Adipocyte (in vitro differentiated cells): Measurements from ENCODE around the gene PKNOX2.

Experiments
- DNase-seq: peaks from one replicate; pipeline ENCODE4 v3.0.0-alpha.2; 2015; ENCODE audit warnings: low read depth
- H3K27me3 ChIP-seq: replicated peaks from 2 replicates; pipeline ENCODE4 v1.7.0; 2013; ENCODE audit warnings: mild to moderate bottlenecking, low read length, moderate library complexity; ENCODE audit not compliant: control insufficient read depth, insufficient read depth
- H3K36me3 ChIP-seq: 2 replicates; pipeline ENCODE4 v1.7.0; 2013; ENCODE audit warnings: low read length, mild to moderate bottlenecking, moderate library complexity; ENCODE audit not compliant: control insufficient read depth, insufficient read depth, severe bottlenecking
- H3K4me1 ChIP-seq: 2 replicates; pipeline ENCODE4 v1.7.0; 2013; ENCODE audit warnings: mild to moderate bottlenecking, low read length, moderate library complexity; ENCODE audit not compliant: control insufficient read depth, insufficient read depth
- H3K4me3 ChIP-seq: 2 replicates; pipeline ENCODE4 v1.7.0; 2013; ENCODE audit warnings: mild to moderate bottlenecking, low read length, moderate library complexity
- H3K9ac ChIP-seq: 2 replicates; pipeline ENCODE4 v1.7.0; 2013; ENCODE audit warnings: mild to moderate bottlenecking, low read length, moderate library complexity
- H3K9me3 ChIP-seq: 2 replicates; pipeline ENCODE4 v1.7.0; 2013; ENCODE audit warnings: mild to moderate bottlenecking, low read length, moderate library complexity; ENCODE audit not compliant: control insufficient read depth

The PKNOX2 gene

GRCh38 chr11:125226031-125226430 lies 61.5 kb downstream of the PKNOX2 start:
- Histone ChIP-seq H3K9me3 (no peaks in the 10 kb centered on the region), H3K36me3 (no peaks in the 10 kb centered on the region), H3K27me3 (no peaks in the 10 kb centered on the region), H3K9ac (no peak overlapping the region), H3K4me1 (no peaks in the 10 kb centered on the region), H3K4me3 (no peak overlapping the region)
- no peak for DNase-seq

- Histone ChIP-seq H3K9ac (no peak overlapping the region), H3K4me1 (no peaks in the 10 kb centered on the region), H3K27me3 (no peaks in the 10 kb centered on the region), H3K36me3 (no peaks in the 10 kb centered on the region), H3K9me3 (no peaks in the 10 kb centered on the region), H3K4me3 (no peak overlapping the region)
- DNase-seq: no peak
These were observed 62.2 kb downstream of the PKNOX2 start for GRCh38 chr11:125226706-125227105.

- Histone ChIP-seq H3K9me3 (no peaks in the 10 kb centered on the region), H3K36me3 (no peaks in the 10 kb centered on the region), H3K27me3 (no peaks in the 10 kb centered on the region), H3K9ac (no peak overlapping the region), H3K4me3 (no peak overlapping the region), H3K4me1 (no peaks in the 10 kb centered on the region)
- DNase-seq: no peak
These were observed 62.6 kb downstream of the PKNOX2 start for GRCh38 chr11:125227151-125227550.

- no peaks in the 10 kb centered on the region for H3K27me3 ChIP-seq
- no peak overlapping the region for H3K9ac ChIP-seq
- H3K36me3 ChIP-seq: no peaks in the 10 kb centered on the region
- H3K4me3 ChIP-seq: no peak overlapping the region
- DNase-seq: no peak
- H3K4me1 ChIP-seq: peaks cover 9% of the 10 kb centered on the region
- H3K9me3 ChIP-seq: no peaks in the 10 kb centered on the region
These were observed 63.9 kb downstream of the PKNOX2 start for GRCh38 chr11:125228445-125228844.

GRCh38 chr11:125228993-125229392 lies 64.4 kb downstream of the PKNOX2 start:
- Histone ChIP-seq H3K4me3 (no peak overlapping the region), H3K9me3 (no peaks in the 10 kb centered on the region), H3K4me1 (peaks cover 10% of the 10 kb centered on the region), H3K36me3 (no peaks in the 10 kb centered on the region), H3K27me3 (peaks cover 4% of the 10 kb centered on the region), H3K9ac (no peak overlapping the region)
- no peak for DNase-seq

- Histone ChIP-seq H3K4me1 (peaks cover 12% of the 10 kb centered on the region), H3K9ac (no peak overlapping the region), H3K36me3 (no peaks in the 10 kb centered on the region), H3K27me3 (peaks cover 5% of the 10 kb centered on the region), H3K9me3 (no peaks in the 10 kb centered on the region), H3K4me3 (no peak overlapping the region)
- no peak for DNase-seq
These were observed 65.4 kb downstream of the PKNOX2 start for GRCh38 chr11:125229916-125230315.

GRCh38 chr11:125233116-125233515 lies 68.6 kb downstream of the PKNOX2 start:
- H3K9me3 ChIP-seq: no peaks in the 10 kb centered on the region
- H3K9ac ChIP-seq: no peak overlapping the region
- H3K27me3 ChIP-seq: peaks cover 5% of the 10 kb centered on the region
- peaks cover 18% of the 10 kb centered on the region for H3K4me1 ChIP-seq
- no peak for DNase-seq
- H3K4me3 ChIP-seq: no peak overlapping the region
- no peaks in the 10 kb centered on the region for H3K36me3 ChIP-seq

GRCh38 chr11:125233736-125234275 lies 69.3 kb downstream of the PKNOX2 start:
- peaks cover 5% of the 10 kb centered on the region for H3K27me3 ChIP-seq
- peaks cover 18% of the 10 kb centered on the region for H3K4me1 ChIP-seq
- H3K9me3 ChIP-seq: no peaks in the 10 kb centered on the region
- no peak for DNase-seq
- no peak overlapping the region for H3K9ac ChIP-seq
- H3K4me3 ChIP-seq: no peak overlapping the region
- H3K36me3 ChIP-seq: no peaks in the 10 kb centered on the region

- DNase-seq: no peak
- H3K9me3 ChIP-seq: no peaks in the 10 kb centered on the region
- no peak overlapping the region for H3K4me3 ChIP-seq
- no peaks in the 10 kb centered on the region for H3K36me3 ChIP-seq
- H3K4me1 ChIP-seq: peaks cover 18% of the 10 kb centered on the region
- H3K9ac ChIP-seq: no peak overlapping the region
- peaks cover 5% of the 10 kb centered on the region for H3K27me3 ChIP-seq
These were observed 70.5 kb downstream of the PKNOX2 start for GRCh38 chr11:125235071-125235471.

- Histone ChIP-seq H3K4me3 (no peak overlapping the region), H3K4me1 (peaks cover 18% of the 10 kb centered on the region), H3K9me3 (no peaks in the 10 kb centered on the region), H3K9ac (no peak overlapping the region), H3K27me3 (peaks cover 5% of the 10 kb centered on the region), H3K36me3 (no peaks in the 10 kb centered on the region)
- DNase-seq: no peak
These were observed 71.7 kb downstream of the PKNOX2 start for GRCh38 chr11:125236072-125236825.

GRCh38 chr11:125239585-125240560 lies 75.3 kb downstream of the PKNOX2 start:
- Histone ChIP-seq H3K27me3 (no peaks in the 10 kb centered on the region), H3K36me3 (no peaks in the 10 kb centered on the region), H3K9ac (no peak overlapping the region), H3K4me1 (peaks cover 7% of the 10 kb centered on the region), H3K9me3 (no peaks in the 10 kb centered on the region), H3K4me3 (no peak overlapping the region)
- DNase-seq: no peak
